ENCODE measurements around the gene TPO.
A peak's percentile ranks its signal among the peaks of the same experiment; 100 is the strongest.
"Not testable (repeated sequence)": the region's sequence is repeated elsewhere in the genome, so short reads cannot be mapped to it uniquely, and the experiment has no call there.

TPO gene

GRCh38 chr2:1413156-1413710 is at the start of gene TPO:
Gene TPO, plus strand, starts transcription at chr2:1413463. Its CDS starts 946 bp downstream, at chr2:1414409.
- ATAC-seq (no peak), DNase-seq (no peak)
- Mint-ChIP-seq H3K27ac (peak within 1 kb of the TSS in 1 of 2 donors; percentile 40), H3K9me3 (no peaks in the 10 kb centered on the region), H3K4me3 (no peak within 1 kb of the TSS), H3K4me1 (no peaks in the 10 kb centered on the region), H3K27me3 (no peaks in the 10 kb centered on the region)

DNA sequence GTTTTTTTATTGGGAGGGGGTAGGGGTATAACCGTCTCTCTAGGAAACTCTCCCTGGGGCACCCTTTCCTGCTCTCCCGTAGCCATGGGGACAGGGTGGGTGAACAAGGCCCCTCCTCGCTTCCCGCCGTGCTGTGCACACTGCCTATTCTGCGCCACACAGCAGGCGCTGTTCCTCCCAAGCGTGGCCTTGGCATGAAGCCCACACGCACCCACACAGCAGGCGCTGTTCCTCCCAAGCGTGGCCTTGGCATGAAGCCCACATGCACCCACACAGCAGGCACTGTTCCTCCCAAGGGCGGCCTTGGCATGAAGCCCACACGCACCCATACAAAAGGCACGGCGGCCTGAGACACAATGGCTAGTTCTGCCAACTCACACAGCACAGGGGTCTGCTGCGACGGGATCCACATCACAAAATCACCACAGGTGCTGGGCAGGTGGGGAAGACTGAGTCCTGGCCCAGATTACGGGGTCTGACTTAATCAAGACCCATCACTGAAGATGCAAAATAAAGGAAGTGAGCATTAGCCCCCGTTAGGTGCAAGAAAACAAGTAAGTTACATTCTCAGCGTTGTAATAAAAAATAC is 46.6 kb upstream of the TPO start:
- ATAC-seq, result peak; percentile 46
- DNase-seq, result no peak
- Mint-ChIP-seq H3K4me1 (peaks cover 16% of the 10 kb centered on the region), H3K9me3 (no peaks in the 10 kb centered on the region), H3K27ac (peak overlapping the region in 1 of 2 donors; percentile 59), H3K27me3 (no peaks in the 10 kb centered on the region), H3K4me3 (peak overlapping the region in 1 of 2 donors; percentile 54)

DNA sequence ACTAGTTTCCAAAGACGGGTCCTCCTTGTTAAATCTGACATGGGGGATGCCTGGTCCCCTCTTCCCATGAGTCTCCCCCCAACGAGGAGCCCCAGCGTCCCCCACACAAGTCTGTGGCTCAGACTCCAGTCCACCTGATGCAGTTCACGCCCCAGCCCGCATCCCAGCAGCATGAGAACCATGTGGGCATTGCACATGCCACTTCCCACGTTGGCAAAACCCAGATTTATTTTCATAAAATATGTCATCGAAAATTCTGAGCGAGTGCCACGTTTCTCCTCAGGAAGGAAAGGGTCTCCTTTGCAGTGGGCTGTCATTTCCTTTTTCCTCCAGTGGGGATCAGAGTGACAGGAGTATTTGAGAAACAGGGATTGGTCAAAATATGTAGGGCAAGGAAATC is 45.7 kb upstream of the TPO start:
- Mint-ChIP-seq H3K27me3 (no peaks in the 10 kb centered on the region), H3K27ac (peak overlapping the region in 1 of 2 donors; percentile 61)
- no peak for ATAC-seq

DNA sequence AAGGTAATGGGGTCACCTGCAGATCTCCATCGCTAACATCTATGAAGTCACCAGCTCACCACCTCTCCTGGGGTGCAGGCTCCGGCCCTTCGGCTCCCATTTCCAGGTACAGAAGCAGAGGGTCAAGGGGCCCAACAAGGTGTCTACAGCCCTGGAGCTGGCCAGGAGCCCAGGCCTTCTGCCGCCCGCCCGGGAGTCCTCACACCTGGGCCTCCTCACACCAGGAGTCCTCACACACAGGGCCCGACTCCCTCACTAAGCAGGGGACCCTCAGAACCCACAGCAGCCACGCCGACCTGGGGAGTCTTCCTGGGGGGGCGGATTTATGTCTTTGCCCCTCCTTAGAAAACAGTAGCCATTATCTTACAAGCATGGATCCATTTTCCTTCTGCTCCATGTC is 43.4 kb upstream of the TPO start:
- H3K27ac Mint-ChIP-seq, result no peak overlapping the region
- ATAC-seq (no peak), DNase-seq (no peak)
- H3K4me1 Mint-ChIP-seq, result peaks cover 16% of the 10 kb centered on the region
- no peak overlapping the region for H3K4me3 Mint-ChIP-seq
- H3K9me3 Mint-ChIP-seq, result no peaks in the 10 kb centered on the region
- no peaks in the 10 kb centered on the region for H3K27me3 Mint-ChIP-seq

More for the DNA sequence above, 45.7 kb upstream of the TPO start:
- Mint-ChIP-seq H3K4me1 (peaks cover 16% of the 10 kb centered on the region), H3K9me3 (no peaks in the 10 kb centered on the region), H3K4me3 (no peak overlapping the region)
- DNase-seq, result no peak

GRCh38 chr2:1370461-1370860 is 42.8 kb upstream of the TPO start:
- DNase-seq (no peak), ATAC-seq (no peak)
- Mint-ChIP-seq H3K4me3 (no peak overlapping the region), H3K27me3 (no peaks in the 10 kb centered on the region), H3K27ac (no peak overlapping the region), H3K4me1 (peaks cover 14% of the 10 kb centered on the region), H3K9me3 (no peaks in the 10 kb centered on the region)

- ATAC-seq (no peak), DNase-seq (no peak)
- Mint-ChIP-seq H3K9me3 (no peaks in the 10 kb centered on the region), H3K4me3 (no peak overlapping the region), H3K27me3 (no peaks in the 10 kb centered on the region), H3K27ac (no peak overlapping the region), H3K4me1 (peaks cover 8% of the 10 kb centered on the region)
These were observed 42.2 kb upstream of the TPO start for GRCh38 chr2:1371082-1371481.

GRCh38 chr2:1373830-1374229 is 39.4 kb upstream of the TPO start:
- Mint-ChIP-seq H3K27ac (no peak overlapping the region), H3K4me1 (no peaks in the 10 kb centered on the region), H3K4me3 (no peak overlapping the region), H3K27me3 (no peaks in the 10 kb centered on the region), H3K9me3 (no peaks in the 10 kb centered on the region)
- ATAC-seq (no peak), DNase-seq (no peak)

DNA sequence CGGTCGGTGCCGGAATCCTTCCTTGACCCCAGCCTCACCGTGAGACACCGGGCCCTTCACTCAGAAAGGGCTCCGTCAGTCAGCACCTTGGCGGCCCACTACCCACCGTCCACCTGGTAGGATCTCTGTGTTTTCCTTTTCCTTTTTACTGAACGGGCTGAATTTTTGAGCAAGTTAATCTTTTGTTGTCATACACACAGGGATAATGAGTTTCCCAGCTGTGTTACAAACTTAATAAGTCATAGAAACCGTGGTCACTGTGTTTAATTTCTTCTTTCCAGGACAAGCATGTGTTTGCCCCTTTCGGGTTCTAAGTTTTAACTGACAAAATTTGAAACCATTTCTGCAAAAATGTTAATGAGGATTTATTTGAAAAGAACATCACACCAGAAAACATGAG is 39.0 kb upstream of the TPO start:
- no peak for ATAC-seq
- no peaks in the 10 kb centered on the region for H3K27me3 Mint-ChIP-seq
- no peak overlapping the region for H3K27ac Mint-ChIP-seq
- no peaks in the 10 kb centered on the region for H3K9me3 Mint-ChIP-seq
- no peak overlapping the region for H3K4me3 Mint-ChIP-seq
- DNase-seq, result no peak
- no peaks in the 10 kb centered on the region for H3K4me1 Mint-ChIP-seq

DNA sequence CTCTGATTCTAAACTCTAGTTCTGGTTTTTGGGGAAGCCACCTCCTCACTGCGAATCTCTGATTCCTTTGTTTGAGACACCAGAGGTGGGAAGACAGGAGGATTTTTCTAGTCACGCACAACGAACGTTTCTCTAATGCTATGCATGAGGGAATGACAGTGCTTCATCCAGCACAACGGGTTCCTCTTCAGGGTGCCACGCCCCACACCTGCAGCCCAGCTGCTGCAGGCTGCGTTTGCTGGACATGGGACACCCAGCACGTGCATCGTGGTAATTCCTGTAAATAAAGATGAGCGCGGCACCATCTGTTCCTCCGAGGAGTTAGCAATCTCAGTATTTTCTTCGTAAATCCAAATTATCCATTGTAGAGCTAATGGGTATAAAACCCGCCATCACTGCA is 37.5 kb upstream of the TPO start:
- Mint-ChIP-seq H3K4me1 (no peaks in the 10 kb centered on the region), H3K9me3 (no peaks in the 10 kb centered on the region), H3K27me3 (no peaks in the 10 kb centered on the region), H3K4me3 (no peak overlapping the region), H3K27ac (no peak overlapping the region)
- no peak for ATAC-seq
- no peak for DNase-seq

DNA sequence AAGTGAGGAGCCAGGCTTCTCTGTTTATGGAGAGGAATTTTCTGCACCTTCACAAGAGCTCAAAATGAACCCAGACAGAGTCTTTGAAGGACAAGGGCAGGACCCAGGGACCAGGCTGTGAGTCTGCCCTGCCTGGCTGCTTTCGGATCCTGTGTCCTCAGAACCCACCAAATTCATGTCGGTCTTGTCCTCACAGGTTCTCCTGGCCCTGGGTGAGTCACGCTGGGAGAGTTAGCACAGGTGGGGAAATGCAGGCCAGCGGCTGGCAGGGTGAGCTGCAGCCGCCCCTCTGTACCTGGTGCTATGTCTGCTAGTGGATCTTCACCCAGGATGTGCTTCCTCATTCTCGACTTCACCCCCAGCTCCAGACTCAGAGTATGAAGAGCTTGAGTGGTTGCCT is 35.8 kb upstream of the TPO start:
- H3K4me1 Mint-ChIP-seq, result no peaks in the 10 kb centered on the region

DNA sequence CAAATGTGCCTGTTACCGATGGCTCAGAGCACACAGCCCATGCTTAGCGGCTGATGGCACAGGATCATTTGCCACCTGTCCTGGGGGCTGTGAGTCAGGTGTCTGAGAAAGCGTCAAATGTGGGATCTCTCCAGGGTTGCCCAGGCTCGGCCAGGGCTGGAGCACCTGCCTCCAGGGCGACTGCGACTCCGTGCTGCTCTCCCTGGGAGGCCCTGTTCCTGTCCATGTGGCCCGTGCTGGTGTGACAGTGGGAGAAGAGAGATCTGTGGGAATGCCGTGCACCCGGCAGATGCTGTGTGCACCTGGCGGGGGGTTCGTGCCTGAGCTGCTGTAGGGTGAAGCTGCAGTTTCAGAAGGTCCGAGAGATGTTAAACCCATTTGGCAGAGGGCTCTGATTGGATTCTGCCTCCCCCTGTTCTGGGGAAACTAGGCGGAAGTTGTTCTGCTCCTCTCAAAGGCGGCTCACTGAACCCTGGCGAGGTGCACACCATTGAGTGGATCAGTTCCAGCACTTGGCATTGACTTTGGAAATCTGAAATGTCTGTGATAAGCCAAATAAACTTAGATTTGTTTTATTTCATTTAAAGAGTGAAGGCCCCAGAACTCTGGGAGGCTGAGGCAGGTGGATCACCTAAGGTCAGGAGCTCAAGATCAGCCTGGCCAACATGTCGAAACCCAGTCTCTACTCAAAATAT is 34.7 kb upstream of the TPO start:
- Mint-ChIP-seq H3K27me3 (no peaks in the 10 kb centered on the region), H3K9me3 (no peaks in the 10 kb centered on the region), H3K4me3 (no peak overlapping the region), H3K27ac (no peak overlapping the region), H3K4me1 (no peaks in the 10 kb centered on the region)
- DNase-seq, result no peak
- no peak for ATAC-seq

More for the DNA sequence above, 35.8 kb upstream of the TPO start:
- ATAC-seq (no peak), DNase-seq (no peak)
- H3K27ac Mint-ChIP-seq, result no peak overlapping the region
- no peaks in the 10 kb centered on the region for H3K27me3 Mint-ChIP-seq
- H3K4me3 Mint-ChIP-seq, result no peak overlapping the region
- H3K9me3 Mint-ChIP-seq, result no peaks in the 10 kb centered on the region

- DNase-seq (no peak), ATAC-seq (no peak)
- H3K4me3 Mint-ChIP-seq, result no peak overlapping the region
- H3K9me3 Mint-ChIP-seq, result peaks cover 0 to 8% of the 10 kb centered on the region in 2 donors
- no peaks in the 10 kb centered on the region for H3K27me3 Mint-ChIP-seq
- no peak overlapping the region for H3K27ac Mint-ChIP-seq
- H3K4me1 Mint-ChIP-seq, result no peaks in the 10 kb centered on the region
These were observed 31.6 kb upstream of the TPO start for GRCh38 chr2:1381644-1382043.

DNA sequence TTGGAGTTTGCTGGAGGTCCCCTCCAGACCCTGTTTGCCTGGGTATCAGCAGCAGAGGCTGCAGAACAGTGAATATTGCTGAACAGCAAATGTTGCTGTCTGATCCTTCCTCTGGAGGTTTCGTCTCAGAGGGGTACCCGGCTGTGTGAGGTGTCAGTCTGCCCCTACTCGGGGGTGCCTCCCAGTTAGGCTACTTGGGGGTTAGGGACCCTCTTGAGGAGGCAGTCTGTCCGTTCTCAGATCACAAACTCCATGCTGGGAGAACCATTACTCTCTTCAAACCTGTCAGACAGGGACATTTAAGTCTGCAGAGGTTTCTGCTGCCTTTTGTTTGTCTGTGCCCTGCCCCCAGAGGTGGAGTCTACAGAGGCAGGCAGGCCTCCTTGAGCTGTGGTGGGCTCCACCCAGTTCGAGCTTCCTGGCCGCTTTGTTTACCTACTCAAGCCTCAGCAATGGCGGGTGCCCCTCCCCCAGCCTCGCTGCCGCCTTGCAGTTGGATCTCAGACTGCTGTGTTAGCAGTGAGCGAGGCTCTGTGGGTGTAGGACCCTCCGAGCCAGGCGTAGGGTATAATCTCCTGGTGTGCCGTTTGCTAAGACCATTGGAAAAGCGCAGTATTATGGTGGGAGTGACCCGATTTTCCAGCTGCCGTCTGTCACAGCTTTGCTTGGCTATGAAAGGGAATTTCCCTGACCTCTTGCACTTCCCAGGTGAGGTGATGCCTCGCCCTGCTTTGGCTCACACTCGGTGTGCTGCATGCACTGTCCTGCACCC is 25.1 kb upstream of the TPO start:
- H3K4me3 Mint-ChIP-seq, DNase-seq, ATAC-seq, H3K27ac Mint-ChIP-seq, H3K27me3 Mint-ChIP-seq: not testable (repeated sequence)
- Mint-ChIP-seq H3K9me3 (peaks cover 8 to 24% of the 10 kb centered on the region in 2 donors), H3K4me1 (peaks cover 10% of the 10 kb centered on the region)

DNA sequence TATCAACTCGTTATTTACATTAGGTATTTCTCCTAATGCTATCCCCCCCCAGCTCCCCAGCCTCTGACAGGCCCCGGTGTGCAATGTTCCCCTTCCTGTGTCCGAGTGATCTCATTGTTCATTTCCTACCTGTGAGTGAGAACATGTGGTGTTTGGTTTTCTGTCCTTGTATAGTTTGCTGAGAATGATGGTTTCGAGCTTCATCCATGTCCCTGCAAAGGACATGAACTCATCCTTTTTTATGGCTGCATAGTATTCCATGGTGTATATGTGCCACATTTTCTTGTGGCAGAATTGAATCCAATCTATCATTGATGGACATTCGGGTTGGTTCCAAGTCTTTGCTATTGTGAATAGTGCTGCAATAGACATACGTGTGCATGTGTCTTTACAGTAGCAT is 23.1 kb upstream of the TPO start:
- Mint-ChIP-seq H3K4me1 (peaks cover 10% of the 10 kb centered on the region), H3K9me3 (peaks cover 8 to 25% of the 10 kb centered on the region in 2 donors), H3K27me3 (peaks cover 10% of the 10 kb centered on the region)
- not testable (repeated sequence) for H3K27ac Mint-ChIP-seq, ATAC-seq, DNase-seq, H3K4me3 Mint-ChIP-seq

DNA sequence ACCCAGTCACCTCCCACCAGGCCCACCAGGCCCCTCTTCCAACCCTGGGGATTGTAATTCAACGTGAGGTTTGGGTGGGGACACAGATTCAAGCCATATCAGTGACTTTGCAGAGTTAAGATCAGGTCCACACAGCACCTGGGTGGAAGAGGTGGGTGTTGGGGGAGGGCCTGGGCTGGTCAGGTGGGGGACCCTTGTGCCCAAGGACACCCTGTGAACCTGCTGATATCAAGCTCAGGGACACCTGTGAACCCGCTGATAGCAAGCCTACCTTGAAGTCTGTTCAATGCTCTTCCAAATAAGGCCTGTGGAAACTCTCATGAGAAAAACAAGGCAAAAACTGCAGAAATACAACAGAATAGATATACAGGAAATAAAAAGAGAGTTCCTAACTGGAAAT is 19.9 kb upstream of the TPO start:
- peaks cover 10% of the 10 kb centered on the region for H3K27me3 Mint-ChIP-seq
- H3K4me3 Mint-ChIP-seq, result no peak overlapping the region
- peaks cover 0 to 20% of the 10 kb centered on the region in 2 donors for H3K9me3 Mint-ChIP-seq
- H3K27ac Mint-ChIP-seq, result no peak overlapping the region
- H3K4me1 Mint-ChIP-seq, result peaks cover 7% of the 10 kb centered on the region
- DNase-seq, result no peak
- no peak for ATAC-seq
